BE2C (cell line): ENCODE results near the gene RAB8B.

Experiments
- DNase-seq: peaks from one replicate; pipeline ENCODE4 v3.0.0-alpha.2; 2020
- H3K27me3 ChIP-seq: fragments of 250-450 bp; sonication (Bioruptor Pico); 2 replicates; pipeline ENCODE4 v1.5.1; 2020; ENCODE audit warnings: mild to moderate bottlenecking
- H3K36me3 ChIP-seq: fragments of 250-450 bp; sonication (Bioruptor Pico); 2 replicates; pipeline ENCODE4 v1.5.1; 2020; ENCODE audit warnings: mild to moderate bottlenecking
- H3K4me1 ChIP-seq: fragments of 250-450 bp; sonication (Bioruptor Pico); 2 replicates; pipeline ENCODE4 v1.5.1; 2020
- H3K4me3 ChIP-seq: 2 replicates; pipeline ENCODE4 v1.5.1; 2011; ENCODE audit warnings: low read depth, low read length
- H3K9me3 ChIP-seq: fragments of 250-450 bp; sonication (Bioruptor Pico); 2 replicates; pipeline ENCODE4 v1.5.1; 2020
- CTCF ChIP-seq: IDR thresholded peaks from 2 replicates; pipeline ENCODE4 v1.5.1; 2012; ENCODE audit warnings: mild to moderate bottlenecking, low read depth, low read length

Gene RAB8B

GRCh38 chr15:63156086-63156710 is 33.2 kb upstream of the RAB8B start:
- no peak for DNase-seq
- H3K4me3 ChIP-seq: peak overlapping the region; percentile 95
- H3K27me3 ChIP-seq: no peaks in the 10 kb centered on the region
- H3K9me3 ChIP-seq: no peaks in the 10 kb centered on the region
- no peak for TF ChIP-seq CTCF
- no peaks in the 10 kb centered on the region for H3K4me1 ChIP-seq
- peaks cover 7% of the 10 kb centered on the region; the same call in 1 of the 2 replicates for H3K36me3 ChIP-seq

- Histone ChIP-seq H3K9me3 (no peaks in the 10 kb centered on the region), H3K27me3 (no peaks in the 10 kb centered on the region), H3K4me1 (no peaks in the 10 kb centered on the region), H3K36me3 (peaks cover 7% of the 10 kb centered on the region; the same call in 1 of the 2 replicates), H3K4me3 (peak overlapping the region; percentile 95)
- DNase-seq: no peak
- no peak for TF ChIP-seq CTCF
Observed at GRCh38 chr15:63156755-63157117, 32.7 kb upstream of the RAB8B start.

- no peaks in the 10 kb centered on the region for H3K27me3 ChIP-seq
- H3K4me3 ChIP-seq: peak within 1 kb of the TSS; percentile 95
- TF ChIP-seq CTCF: no peak
- peak; percentile 94 for DNase-seq
- H3K4me1 ChIP-seq: no peaks in the 10 kb centered on the region
- no peaks in the 10 kb centered on the region for H3K9me3 ChIP-seq
- peaks cover 7% of the 10 kb centered on the region; the same call in 1 of the 2 replicates for H3K36me3 ChIP-seq
Observed at GRCh38 chr15:63157118-63157843, 32.1 kb upstream of the RAB8B start, which contains the start of gene RPS27L. RPS27L (minus strand) TSS chr15:63157477; CDS start chr15:63157405, 72 bp downstream.

GRCh38 chr15:63157891-63158431 is 31.4 kb upstream of the RAB8B start:
- Histone ChIP-seq H3K9me3 (no peaks in the 10 kb centered on the region), H3K36me3 (0 out of 2 replicates have a peak, but pooled peaks cover 4% of the 10 kb centered on the region), H3K4me3 (peak overlapping the region; percentile 95), H3K27me3 (no peaks in the 10 kb centered on the region), H3K4me1 (no peaks in the 10 kb centered on the region)
- peak; percentile 19; the same call in 1 of the 2 replicates for TF ChIP-seq CTCF
- DNase-seq: peak; percentile 50

GRCh38 chr15:63160638-63161037 is 28.8 kb upstream of the RAB8B start:
- H3K4me3 ChIP-seq: no peak overlapping the region
- no peak for TF ChIP-seq CTCF

GRCh38 chr15:63163217-63163616 is 26.2 kb upstream of the RAB8B start:
- H3K27me3 ChIP-seq: no peaks in the 10 kb centered on the region
- no peaks in the 10 kb centered on the region for H3K9me3 ChIP-seq
- no peaks in the 10 kb centered on the region for H3K36me3 ChIP-seq
- TF ChIP-seq CTCF: no peak
- DNase-seq: no peak
- H3K4me1 ChIP-seq: no peaks in the 10 kb centered on the region
- no peak overlapping the region for H3K4me3 ChIP-seq

More at GRCh38 chr15:63160638-63161037, 28.8 kb upstream of the RAB8B start:
- no peaks in the 10 kb centered on the region for H3K9me3 ChIP-seq
- no peaks in the 10 kb centered on the region for H3K27me3 ChIP-seq
- DNase-seq: no peak
- H3K36me3 ChIP-seq: no peaks in the 10 kb centered on the region
- no peaks in the 10 kb centered on the region for H3K4me1 ChIP-seq
